ENCODE data around the gene GATAD1.

DNA sequence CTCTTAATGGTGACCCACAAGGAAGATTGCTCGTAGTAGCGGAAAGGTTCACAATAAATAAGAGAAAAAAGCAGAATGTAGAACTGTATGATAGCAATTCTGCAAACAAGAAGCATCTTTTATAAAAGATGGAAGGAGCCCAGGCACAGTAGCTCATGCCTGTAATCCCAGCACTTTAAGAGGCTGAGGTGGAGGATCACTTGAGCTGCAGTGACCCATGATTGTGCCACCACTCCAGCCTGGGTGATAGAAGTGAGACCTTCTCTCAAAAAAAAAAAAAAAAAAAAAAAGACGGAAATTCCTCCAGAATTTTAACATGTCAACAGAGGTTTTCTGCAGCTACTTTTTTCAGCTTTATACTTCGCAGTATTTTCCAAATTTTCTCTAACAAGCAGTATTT, 13.2 kb downstream of the GATAD1 start:
- TF ChIP-seq CTCF (conservative IDR thresholded peaks at IDR 0.05; ENCODE audit: low read depth in 2 of 2) = no peak
- no peak for TF ChIP-seq NANOG (IDR thresholded peaks at IDR 0.05; ENCODE audit: borderline replicate concordance)
- no peak for TF ChIP-seq POLR2AphosphoS5 (IDR thresholded peaks at IDR 0.05; ENCODE audit: low read depth)
- no peak for TF ChIP-seq ZNF114 (CRISPR knock-in tag; IDR thresholded peaks at IDR 0.05)
- TF ChIP-seq EZH2 (IDR thresholded peaks at IDR 0.05; ENCODE audit: low read depth, unreplicated experiment) = no peak
- no peak for TF ChIP-seq EZH2phosphoT487 (IDR thresholded peaks at IDR 0.05; ENCODE audit: unreplicated experiment)
- TF ChIP-seq, protein P1, sequence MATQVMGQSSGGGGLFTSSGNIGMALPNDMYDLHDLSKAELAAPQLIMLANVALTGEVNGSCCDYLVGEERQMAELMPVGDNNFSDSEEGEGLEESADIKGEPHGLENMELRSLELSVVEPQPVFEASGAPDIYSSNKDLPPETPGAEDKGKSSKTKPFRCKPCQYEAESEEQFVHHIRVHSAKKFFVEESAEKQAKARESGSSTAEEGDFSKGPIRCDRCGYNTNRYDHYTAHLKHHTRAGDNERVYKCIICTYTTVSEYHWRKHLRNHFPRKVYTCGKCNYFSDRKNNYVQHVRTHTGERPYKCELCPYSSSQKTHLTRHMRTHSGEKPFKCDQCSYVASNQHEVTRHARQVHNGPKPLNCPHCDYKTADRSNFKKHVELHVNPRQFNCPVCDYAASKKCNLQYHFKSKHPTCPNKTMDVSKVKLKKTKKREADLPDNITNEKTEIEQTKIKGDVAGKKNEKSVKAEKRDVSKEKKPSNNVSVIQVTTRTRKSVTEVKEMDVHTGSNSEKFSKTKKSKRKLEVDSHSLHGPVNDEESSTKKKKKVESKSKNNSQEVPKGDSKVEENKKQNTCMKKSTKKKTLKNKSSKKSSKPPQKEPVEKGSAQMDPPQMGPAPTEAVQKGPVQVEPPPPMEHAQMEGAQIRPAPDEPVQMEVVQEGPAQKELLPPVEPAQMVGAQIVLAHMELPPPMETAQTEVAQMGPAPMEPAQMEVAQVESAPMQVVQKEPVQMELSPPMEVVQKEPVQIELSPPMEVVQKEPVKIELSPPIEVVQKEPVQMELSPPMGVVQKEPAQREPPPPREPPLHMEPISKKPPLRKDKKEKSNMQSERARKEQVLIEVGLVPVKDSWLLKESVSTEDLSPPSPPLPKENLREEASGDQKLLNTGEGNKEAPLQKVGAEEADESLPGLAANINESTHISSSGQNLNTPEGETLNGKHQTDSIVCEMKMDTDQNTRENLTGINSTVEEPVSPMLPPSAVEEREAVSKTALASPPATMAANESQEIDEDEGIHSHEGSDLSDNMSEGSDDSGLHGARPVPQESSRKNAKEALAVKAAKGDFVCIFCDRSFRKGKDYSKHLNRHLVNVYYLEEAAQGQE (IDR thresholded peaks at IDR 0.05; ENCODE audit: unreplicated experiment) = no peak
- no peak for TF ChIP-seq ETS1 (IDR thresholded peaks at IDR 0.05)
- no peak for TF ChIP-seq CREB1 (CRISPR knock-in tag; IDR thresholded peaks at IDR 0.05; ENCODE audit: low read depth)

Data from GM23338 (cell line).